Adipose tissue (tissue), 3 donors: Measurements from ENCODE around the gene STMND1. TPM values are rescaled to one million over a fixed set of nuclear protein-coding genes. Genes with fewer than 3 reads are reported as not detected.

ENCODE experiments used
- H3K27ac ChIP-seq: one replicate; pipeline ENCODE4 v1.5.1; 2013; ENCODE audit warnings: low read depth, low read length
- WGBS, 3 donors: extraction: QIAGEN DNeasy Blood & Tissue Kit; methylation state at CpG; one replicate each; pipeline ENCODE4 v1.1.7; 2013; 5-methylcytosine and 5-hydroxymethylcytosine counted together
- polyA plus RNA-seq, 3 donors: library from polyadenylated mRNA; stranded (reverse); fragments of 200-250 nt; gene quantifications; one replicate each; pipeline ENCODE4 v1.2.3, GENCODE V29; 2013
- donor health status: healthy with polysubstance abuse.
- donor health status: Bipolar disorder and iron deficiency.
- donor health status: healthy.

STMND1 gene
- polyA plus RNA-seq, 3 donors: 3.0 TPM; not detected in 2

- 52 to 61% (median 54%) methylated on average over 5 of the region's 5 CpGs for WGBS, 3 donors
- no peak overlapping the region for H3K27ac ChIP-seq
Observed at GRCh38 chr6:17093686-17094085, 8.2 kb upstream of the STMND1 start.

- no peak overlapping the region for H3K27ac ChIP-seq
- WGBS, 3 donors: 17 to 64% (median 54%) methylated on average over 6 of the region's 6 CpGs
Observed at GRCh38 chr6:17096096-17096495, 5.8 kb upstream of the STMND1 start.

GRCh38 chr6:17096652-17097051 lies 5.2 kb upstream of the STMND1 start:
- H3K27ac ChIP-seq: no peak overlapping the region
- WGBS, 3 donors: 20 to 75% (median 61%) methylated on average over 1 of the region's 1 CpG

GRCh38 chr6:17097982-17098381 lies 3.9 kb upstream of the STMND1 start:
- H3K27ac ChIP-seq: no peak overlapping the region
- WGBS, 3 donors: 63 to 79% (median 72%) methylated on average over 3 of the region's 3 CpGs

GRCh38 chr6:17098538-17098937 lies 3.3 kb upstream of the STMND1 start:
- H3K27ac ChIP-seq: no peak overlapping the region
- 64 to 74% (median 74%) methylated on average over 4 of the region's 4 CpGs for WGBS, 3 donors

GRCh38 chr6:17099401-17100059 lies 2.3 kb upstream of the STMND1 start:
- WGBS, 3 donors: 24 to 75% (median 70%) methylated on average over 5 of the region's 5 CpGs
- no peak overlapping the region for H3K27ac ChIP-seq

GRCh38 chr6:17100806-17101205 lies 1.0 kb upstream of the STMND1 start:
- no peak overlapping the region for H3K27ac ChIP-seq
- 66 to 84% (median 77%) methylated on average over 1 of the region's 1 CpG for WGBS, 3 donors

GRCh38 chr6:17102258-17102870 lies 514 bp downstream of the STMND1 start:
- H3K27ac ChIP-seq: no peak overlapping the region
- 20 to 35% (median 30%) methylated on average over 23 of the region's 23 CpGs for WGBS, 3 donors

- WGBS, 3 donors: 86 to 91% (median 90%) methylated on average over 8 of the region's 8 CpGs
- no peak overlapping the region for H3K27ac ChIP-seq
Observed at GRCh38 chr6:17103715-17104114, 1.9 kb downstream of the STMND1 start.

GRCh38 chr6:17107863-17108262 lies 6.0 kb downstream of the STMND1 start:
- H3K27ac ChIP-seq: no peak overlapping the region

- no peak overlapping the region for H3K27ac ChIP-seq
- WGBS, 3 donors: 66 to 78% (median 71%) methylated on average over 5 of the region's 5 CpGs
Observed at GRCh38 chr6:17115251-17116116, 13.6 kb downstream of the STMND1 start.

GRCh38 chr6:17116117-17116440 lies 14.2 kb downstream of the STMND1 start:
- WGBS, 3 donors: 43 to 71% (median 57%) methylated on average over 2 of the region's 2 CpGs
- no peak overlapping the region for H3K27ac ChIP-seq

- H3K27ac ChIP-seq: no peak overlapping the region
- WGBS, 3 donors: 92 to 95% (median 93%) methylated on average over 6 of the region's 6 CpGs
Observed at GRCh38 chr6:17120019-17120418, 18.2 kb downstream of the STMND1 start.

- H3K27ac ChIP-seq: no peak overlapping the region
- 46 to 70% (median 69%) methylated on average over 4 of the region's 4 CpGs for WGBS, 3 donors
Observed at GRCh38 chr6:17125407-17125806, 23.6 kb downstream of the STMND1 start.

- WGBS, 3 donors: 48 to 89% (median 69%) methylated on average over 3 of the region's 3 CpGs
Observed at GRCh38 chr6:17130786-17131185, 28.9 kb downstream of the STMND1 start.

GRCh38 chr6:17132967-17133366 lies 31.1 kb downstream of the STMND1 start:
- no peak overlapping the region for H3K27ac ChIP-seq

More at GRCh38 chr6:17130786-17131185, 28.9 kb downstream of the STMND1 start:
- H3K27ac ChIP-seq: no peak overlapping the region

GRCh38 chr6:17138033-17138432 lies 36.2 kb downstream of the STMND1 start:
- WGBS, 3 donors: 54 to 57% (median 55%) methylated on average over 2 of the region's 2 CpGs
- H3K27ac ChIP-seq: no peak overlapping the region

GRCh38 chr6:17144016-17144415 lies 42.2 kb downstream of the STMND1 start:
- WGBS, 3 donors: 97 to 100% (median 97%) methylated on average over 1 of the region's 1 CpG
- no peak overlapping the region for H3K27ac ChIP-seq

- no peak overlapping the region for H3K27ac ChIP-seq
- WGBS, 3 donors: 67 to 83% (median 71%) methylated on average over 2 of the region's 2 CpGs
Observed at GRCh38 chr6:17149571-17149970, 47.7 kb downstream of the STMND1 start.

- H3K27ac ChIP-seq: no peak overlapping the region
- WGBS, 3 donors: 48 to 93% (median 61%) methylated on average over 2 of the region's 2 CpGs
Observed at GRCh38 chr6:17150096-17150495, 48.2 kb downstream of the STMND1 start.
